Cerebellar nuclear complex (tissue), 1 donor: ENCODE data around the gene IER5.
"Not testable (repeated sequence)": the region's sequence is repeated elsewhere in the genome, so short reads cannot be mapped to it uniquely, and the experiment has no call there.

Source experiments
- DNase-seq, 2 experiments: peaks; one replicate each; lab custom pipeline; 2025; lab: John Stamatoyannopoulos, UW

IER5 gene

DNA sequence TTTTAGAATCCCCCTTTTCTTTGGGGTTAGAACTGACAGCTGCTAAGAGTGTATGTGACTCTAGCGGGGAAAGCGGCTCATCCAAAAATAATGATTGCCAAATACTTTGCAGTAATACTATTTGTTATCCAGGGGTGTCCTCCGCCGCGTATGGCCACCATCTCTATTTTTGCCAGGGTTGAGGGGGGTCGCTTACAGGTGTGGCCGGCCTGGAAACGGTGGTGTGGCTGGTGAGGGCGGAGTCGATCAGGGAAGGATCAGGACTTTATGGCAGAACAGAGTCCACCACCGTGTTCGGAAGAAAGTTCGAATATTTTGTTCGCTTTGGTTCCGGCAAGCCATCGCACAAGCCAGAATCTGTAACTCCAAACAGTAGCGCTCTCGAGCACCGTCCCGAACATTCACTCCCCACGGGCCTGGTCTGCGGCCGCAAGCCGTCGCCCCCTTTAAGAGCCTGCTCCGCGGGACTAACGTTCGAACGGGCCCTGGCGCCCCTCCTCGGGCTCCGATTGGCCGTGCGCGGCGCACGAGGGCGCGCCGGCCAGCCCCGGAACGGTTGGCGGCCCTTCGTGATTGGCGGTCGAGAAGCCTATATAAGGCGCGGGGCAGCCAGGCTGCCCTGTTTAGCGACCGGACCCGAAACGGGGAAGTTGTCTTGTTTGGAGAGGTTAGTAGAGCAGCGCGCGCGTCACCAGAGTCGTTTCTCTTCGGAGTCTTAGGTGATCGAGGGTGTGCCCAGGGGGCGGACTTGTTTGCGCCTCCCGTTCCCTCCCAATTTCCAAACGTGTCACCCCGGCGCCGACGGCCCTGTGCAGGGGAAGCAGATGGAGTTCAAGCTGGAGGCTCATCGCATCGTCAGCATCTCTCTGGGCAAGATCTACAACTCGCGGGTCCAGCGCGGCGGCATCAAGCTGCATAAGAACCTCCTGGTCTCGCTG, at the start of gene IER5:
IER5 (plus strand) TSS at position 622 of the 938 bp plus-strand sequence; CDS start at position 825, 203 bp downstream.
- DNase-seq: peak; percentile 27 to 88

DNA sequence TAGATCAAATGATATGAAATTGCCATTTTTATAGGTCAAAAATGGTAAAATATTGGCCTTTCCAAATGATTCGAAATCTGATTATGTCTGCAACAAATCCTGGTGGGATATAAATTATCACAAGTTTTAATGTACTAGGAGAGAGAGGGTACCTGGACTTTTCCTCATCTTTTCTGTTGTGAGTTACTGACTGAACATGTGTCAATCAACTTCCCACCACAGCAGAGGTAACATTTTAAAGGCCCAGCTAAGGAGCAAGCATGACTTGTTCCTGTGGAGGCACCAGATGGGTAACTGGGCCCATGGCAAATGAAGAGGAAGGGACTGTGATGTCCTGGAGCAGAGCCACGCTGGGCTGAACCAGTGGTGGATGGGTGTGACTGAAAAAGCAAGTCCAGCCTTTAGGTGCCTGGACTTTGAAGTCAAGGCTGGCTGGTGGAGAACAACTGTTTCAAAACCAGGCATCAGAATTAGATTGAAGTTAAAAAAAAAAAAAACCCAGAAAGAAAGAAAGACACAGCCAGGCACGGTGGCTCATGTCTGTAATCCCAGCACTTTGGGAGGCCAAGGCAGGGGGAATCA, 48.1 kb upstream of the IER5 start:
- no peak for DNase-seq

DNA sequence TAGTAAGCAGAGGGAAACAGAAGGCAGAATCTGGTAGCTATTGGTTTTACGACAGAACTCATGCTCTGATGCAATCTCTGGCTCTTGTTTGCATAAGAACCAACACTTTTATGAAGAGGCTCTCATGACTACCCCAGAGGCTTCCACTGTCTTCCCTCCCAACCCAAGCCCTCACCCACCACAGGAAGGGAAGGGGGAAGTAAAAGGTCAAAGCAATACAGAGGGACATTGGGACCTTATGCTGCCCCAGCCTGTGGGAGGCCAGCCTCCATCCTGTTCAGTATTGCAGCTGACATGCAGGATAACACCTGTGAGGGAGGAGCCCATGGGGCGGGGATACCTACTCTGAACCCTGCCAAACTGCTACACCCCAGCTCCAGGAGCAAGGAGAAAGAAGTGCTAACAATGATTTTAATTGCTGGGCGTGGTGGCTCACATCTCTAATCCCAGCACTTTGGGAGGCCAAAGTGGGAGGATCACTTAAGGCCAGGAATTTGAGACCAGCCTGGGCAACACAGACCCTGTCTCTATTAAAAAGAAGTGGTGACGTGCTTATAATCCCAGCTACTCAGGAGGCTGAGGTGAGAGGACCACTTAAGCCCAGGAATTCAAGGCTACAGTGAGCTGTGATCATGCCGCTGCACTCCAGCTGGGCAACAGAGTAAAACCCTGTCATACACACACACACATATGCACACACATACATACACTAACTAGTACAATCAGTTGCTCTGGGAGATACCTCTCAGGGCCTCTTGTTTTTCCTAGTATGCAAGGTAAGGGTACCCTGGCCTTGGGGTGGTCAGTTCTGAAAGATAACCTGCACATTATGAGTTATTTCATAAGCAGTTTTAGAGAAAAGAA, 45.2 kb upstream of the IER5 start:
- DNase-seq: no peak

DNA sequence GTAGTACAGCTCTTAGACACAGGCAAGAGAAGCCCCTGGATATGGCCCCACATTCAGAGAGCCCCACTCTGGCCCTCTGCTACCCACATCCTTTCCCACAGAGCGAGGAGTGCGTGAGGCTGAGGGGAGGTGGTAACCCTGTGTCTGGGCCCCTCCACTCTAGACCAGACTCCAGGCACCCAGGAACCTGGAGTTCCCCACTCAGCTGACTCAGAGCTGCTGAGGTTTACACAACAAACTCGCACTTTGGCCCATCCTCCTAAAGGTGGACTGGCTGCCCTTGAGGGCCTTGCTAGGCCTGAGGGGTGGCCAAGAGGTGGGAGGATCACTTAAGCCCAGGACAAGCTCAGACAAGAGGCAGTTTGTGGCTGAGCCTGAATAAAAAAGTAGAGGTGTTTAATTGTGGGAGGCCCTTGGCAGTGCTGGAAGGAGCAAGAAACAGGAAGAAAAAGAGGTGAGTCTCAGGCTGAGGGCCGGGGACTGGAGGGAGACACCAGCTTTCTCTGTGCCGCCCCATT, 44.0 kb upstream of the IER5 start:
- no peak for DNase-seq

DNA sequence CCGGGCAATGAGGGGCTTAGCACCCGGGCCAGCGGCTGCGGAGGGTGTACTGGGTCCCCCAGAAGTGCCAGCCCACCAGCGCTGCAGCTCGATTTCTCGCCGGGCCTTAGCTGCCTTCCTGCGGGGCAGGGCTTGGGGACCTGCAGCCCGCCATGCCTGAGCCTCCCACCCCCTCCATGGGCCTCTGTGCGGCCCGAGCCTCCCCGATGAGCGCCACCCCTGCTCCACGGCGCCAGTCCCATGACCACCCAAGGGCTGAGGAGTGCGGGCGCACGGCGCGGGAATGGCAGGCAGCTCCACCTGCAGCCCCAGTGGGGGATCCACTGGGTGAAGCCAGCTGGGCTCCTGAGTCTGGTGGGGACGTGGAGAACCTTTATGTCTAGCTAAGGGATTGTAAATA, 42.6 kb upstream of the IER5 start:
- not testable (repeated sequence) for DNase-seq

DNA sequence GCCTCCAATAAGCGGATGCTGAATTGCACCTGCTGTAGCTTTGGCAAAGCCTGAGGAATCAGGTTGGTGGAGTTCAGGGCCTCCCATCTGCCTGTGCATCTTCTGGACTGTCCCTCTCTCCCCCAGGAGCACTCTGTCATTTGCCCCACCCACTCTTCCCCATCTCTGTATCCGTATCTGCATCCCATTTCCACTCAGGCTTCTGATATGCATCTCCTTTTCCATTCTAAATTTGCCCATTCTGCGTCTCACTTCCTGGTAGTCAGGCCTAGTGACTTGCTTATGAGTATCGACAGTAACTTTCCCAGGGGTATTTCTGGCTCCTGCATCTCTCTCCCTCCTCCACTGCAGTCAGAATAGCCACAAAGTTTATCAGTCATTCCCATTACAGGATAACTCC, 39.1 kb upstream of the IER5 start:
- DNase-seq: no peak

DNA sequence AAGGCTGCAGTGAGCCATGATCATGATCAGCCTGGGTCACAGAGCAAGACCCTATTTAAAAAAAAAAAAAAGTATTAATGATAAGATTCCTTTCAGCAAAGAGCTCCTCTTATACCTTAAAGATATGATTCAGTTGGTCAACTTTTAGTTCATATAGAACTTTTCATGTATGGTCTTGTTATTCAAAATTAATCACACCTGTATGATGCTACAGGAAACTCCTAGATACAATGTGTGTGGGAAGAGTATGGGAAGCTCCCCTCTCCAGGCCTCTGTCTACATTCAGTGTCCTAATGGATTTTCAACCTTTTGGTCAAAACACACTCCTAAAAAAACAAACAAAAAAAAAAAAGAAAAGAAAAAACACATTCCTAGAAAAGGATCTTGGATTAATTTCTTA, 37.6 kb upstream of the IER5 start:
- DNase-seq: no peak

DNA sequence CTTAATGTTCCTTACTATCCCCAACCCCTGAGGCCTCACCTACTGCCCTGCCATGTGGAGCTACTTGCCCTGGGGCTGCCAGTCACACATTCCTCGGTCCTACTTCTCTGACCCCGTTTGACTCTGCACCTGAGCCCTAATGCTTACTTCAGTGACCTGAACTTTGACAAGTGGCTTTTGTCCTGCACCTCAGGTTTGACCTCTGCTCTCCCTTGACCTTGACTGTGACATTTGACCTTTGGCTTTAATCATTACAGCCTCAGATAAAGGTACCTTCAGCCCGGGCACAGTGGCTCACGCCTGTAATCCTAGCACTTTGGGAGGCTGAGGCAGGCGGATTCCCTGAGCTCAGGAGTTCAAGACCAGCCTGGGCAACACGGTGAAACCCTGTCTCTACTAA, 31.9 kb upstream of the IER5 start:
- no peak for DNase-seq

DNA sequence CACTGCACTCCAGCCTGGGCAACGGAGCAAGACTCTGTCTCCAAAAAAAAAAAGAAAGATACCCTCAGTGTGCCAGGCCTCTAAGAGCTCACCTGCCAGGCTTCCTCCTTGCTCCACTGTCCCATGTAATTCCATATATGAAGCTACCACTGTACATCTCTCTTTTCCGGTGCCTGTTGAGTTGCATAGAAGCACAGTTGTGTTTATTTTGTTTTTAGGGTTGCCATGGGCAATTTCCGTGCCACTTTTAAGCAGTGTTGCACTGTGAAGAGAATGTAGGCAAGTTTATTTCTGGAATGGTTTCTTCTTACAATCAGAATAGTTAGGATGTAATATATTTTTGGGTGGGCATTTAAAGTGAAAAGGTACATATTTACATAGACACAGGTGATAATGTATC, 31.4 kb upstream of the IER5 start:
- DNase-seq: no peak

DNA sequence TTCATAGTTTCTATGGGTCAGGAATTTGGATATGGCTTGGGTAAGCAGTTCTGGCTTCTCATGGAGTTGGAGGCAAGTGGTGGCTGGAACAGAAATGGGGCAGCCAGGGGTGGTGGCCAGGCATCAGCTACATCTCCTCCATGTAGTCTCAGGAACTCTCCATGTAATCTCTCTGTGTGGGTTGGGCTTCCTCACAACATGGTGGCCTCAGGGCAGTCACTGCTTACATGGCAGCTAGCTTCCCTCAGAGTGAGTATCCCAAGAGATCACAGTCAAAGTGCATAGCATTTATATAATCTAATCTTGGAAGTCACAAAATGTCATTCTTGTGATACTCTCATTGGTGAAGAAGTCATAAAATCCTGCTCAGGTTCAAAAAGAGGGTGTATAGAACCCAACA, 29.1 kb upstream of the IER5 start:
- DNase-seq: no peak

DNA sequence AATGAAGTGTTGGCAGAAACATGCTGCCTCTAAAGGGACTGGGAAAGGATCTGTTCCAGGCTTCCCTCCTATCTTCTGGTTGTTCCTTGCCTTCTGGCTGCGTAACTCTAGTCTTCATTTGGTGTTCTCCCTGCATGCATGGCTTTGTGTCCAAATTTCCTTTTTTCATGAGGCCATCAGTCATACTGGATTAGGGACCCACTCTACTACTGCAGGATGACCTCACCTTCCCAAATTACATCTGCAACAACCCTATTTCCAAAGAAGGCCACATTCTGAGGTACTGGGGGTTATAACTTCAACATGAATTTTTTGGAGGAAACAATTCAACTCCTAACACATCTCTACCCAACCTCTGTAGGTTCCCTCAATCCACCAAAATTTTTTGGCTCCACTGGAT, 28.4 kb upstream of the IER5 start:
- no peak for DNase-seq

DNA sequence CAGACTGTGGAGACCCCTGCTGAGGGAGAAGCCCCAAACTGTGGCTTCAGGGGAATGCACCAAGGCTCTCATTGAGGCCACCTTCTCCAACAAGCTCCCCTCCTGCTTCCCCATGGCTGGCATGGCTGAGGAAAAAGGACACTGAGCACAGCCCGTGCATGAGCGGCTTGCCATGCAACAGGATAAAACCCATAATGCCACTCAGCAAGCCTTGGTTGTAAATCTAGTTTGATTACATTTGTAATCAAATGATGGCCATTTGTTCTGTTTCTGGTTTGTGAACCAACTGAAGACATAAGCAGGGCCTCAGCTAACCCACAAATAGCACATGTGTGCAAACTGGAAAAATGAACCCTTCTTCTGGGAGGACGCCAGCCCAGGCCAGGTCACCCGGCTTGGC, 27.6 kb upstream of the IER5 start:
- not testable (repeated sequence) for DNase-seq

DNA sequence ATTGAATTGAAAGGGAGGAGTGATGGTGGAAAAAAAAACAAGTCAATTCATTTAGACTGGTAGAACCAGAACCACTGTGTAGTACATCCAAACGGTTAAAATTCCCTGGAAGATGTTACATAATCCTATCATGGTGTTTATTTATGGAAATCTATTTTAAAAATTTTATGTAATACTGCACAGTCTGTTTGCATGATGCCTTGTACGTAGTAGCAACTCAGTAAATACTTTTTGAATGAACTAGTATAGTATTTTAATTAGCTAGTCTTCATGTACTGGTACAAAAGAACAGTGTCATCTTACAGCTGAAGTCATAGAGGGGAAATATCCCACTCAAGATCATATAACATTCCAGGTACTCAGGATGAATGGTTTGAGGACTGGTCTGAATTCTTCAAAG, 27.0 kb upstream of the IER5 start:
- DNase-seq: no peak

DNA sequence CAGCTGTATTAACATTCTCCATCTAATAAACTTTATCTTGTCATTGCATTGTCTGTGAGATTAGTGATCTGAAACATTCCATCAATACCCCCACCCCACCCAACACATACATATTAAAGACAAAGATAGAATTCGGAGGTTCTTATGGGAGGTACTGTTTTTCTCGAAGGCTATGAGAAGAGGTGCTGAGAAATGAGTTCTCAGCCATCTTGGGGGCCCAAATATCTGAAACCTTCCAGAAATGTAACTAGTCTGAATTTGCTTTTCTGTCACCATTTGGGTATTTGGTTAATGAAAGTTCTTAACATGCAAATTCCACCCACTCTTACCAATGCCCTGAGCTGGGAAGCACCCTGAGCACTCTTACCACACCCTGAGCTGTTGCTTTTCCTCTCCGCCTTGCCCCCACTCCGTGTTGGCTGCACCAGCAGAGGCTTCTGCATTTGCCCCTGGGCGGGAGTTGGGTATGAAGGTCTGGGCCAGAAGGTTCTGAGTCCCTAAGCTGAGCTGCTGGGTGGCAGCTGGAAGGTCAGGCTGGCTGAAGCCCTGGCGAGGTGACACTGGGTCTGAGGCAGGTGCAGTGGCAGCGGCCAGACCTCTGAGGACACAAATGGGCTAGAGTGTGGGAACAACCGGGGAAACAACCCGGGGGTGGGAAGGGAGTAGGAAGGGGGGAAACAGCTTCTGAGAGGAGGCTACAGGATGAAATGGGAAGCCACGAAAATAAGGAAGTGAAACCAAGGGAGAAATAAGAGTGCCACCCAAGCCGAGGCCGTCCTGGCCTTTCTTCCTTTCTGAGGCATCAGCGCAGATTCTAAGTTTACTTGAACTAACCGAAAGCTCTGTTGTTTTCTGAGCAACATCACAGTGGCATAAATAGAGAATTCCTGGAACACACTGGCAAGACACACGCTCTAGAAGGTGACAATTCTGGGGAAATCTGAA, 26.3 kb upstream of the IER5 start:
- DNase-seq: no peak

DNA sequence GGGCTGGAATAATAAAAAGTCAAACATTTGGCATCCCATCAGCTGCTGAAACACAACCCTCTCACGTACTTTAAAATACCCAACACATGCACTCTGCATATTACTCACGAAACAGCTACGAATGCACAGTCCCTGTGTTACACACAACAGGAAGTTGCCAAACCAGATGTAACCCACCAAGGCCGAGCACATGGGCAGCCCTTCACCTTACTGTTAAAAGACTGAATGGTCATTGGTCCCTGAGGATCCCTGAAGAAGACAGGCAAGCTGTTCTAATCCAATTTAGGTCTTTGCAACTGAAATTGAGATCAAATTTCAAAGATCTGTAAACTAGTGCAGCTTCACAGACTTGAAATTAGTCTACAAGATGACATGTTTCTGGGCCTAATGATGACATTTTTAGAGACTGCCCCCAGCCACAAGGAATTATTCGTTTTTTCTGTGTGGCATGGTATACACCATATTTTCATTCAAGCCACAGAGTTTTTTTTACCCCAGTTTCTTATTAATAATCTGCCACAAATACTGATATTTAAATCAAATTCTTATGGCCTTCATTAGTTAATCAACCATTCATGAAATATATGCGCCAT, 25.6 kb upstream of the IER5 start:
- DNase-seq: no peak

DNA sequence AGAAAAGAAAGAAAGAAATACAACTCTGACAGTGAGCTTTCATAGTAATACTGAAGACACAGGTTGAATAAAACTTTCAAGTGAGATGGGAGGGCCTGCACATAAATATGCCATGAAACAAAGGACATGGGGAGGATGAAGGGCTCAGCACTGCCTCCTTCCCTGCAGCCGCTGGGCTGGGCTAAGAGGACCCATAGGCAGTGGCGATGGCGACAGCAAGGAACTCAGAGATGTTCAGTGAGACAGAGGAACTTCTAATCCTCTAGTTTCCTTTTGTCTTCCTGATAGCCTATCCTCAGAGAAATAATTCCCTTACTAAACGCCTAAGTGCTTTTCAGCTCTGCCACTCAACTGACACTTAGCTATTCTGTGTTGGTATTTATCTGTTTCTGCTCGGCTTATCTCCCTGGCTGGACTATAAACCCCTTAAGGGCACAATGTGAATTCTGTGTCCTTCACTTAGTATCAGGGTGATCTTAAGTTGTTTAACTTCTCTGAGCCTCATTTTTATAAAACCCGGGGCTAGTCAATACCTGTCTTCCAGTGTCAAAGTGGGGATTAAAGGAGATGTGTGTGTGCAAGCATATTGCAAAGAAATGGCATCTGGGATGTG, 24.4 kb upstream of the IER5 start:
- DNase-seq: no peak

DNA sequence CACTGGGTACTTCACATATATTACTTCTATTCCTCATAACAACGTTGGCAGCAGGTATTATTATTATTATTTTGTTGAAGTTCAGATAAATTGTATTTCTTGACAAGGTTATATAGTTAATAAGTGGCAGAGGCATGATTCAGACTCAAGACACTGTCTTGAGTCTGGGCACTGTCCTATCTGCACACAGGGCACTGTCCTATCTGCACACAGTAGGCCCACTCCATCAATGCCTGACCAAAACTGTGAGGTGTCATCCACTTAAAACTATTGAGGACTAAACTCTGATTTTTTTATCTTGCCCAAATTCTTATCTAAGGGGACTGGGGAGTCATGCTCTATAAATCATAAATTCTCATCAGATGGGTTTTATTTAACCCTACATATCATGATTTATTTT, 23.8 kb upstream of the IER5 start:
- no peak for DNase-seq

DNA sequence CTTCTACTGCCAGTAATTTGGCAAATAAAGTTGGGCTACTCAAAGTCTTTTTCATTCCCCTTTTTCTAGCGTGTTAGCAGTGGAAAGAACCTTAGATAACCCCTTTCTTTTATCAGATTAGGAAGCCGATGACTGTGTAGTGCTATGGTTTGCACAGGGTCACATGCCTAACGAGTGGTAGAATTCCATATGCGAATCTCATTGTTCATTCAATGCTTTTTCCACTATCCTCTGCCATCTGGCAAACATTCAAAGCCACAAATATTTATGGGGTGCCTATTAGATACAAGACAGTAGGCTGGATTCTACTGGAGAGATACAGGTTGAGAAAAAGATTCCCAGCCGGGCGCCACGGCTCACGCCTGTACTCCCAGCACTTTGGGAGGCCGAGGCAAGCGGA, 14.9 kb upstream of the IER5 start:
- DNase-seq: no peak

DNA sequence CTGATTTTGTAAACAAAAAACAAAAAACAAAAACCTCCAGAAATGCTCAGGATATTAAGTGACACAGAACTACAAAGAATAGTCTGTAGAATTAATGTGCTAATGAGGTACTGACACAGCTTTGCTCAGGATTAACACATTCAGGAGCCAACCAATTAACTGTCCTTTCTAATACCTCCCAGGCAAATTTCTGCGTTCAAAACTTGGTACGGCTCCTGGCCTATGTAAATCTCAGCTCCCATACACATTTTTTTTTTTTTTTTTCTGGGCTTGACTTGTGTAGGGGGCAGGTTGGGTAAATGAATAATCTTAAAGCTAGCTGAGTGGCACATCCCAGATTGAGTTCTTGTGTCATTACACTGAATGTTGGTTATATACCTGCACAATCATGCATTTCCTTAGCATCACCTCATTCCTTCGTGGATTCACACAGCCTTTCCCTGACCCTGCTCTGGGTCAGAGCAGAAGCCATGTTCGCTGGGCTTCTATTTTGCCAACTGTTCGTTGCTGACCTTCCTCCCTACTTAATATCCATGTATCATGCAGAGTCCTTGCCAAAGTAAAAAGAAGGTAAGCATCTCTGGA, 12.6 kb upstream of the IER5 start:
- no peak for DNase-seq

DNA sequence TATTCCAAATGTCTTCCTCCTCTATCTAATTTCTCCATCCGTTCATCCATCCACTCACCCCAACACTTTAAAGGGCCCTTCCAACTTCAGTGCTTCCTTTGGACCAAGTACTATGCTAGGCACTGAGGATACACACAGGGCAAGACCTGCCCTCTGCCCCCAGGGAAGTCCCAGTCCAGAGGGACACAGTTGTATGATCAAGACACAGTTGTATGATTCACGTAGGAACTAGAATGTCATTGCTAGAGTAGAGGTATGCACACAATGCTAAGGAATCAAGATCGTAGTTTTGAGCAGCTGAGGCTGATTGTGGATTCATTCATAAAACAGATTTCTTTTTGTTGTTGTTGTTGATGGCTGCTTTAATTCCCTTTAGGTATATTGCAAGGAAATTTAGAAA, 11.6 kb upstream of the IER5 start:
- DNase-seq: no peak
